Neutrophil (primary cell): ENCODE results near the gene CHRNA4.

Experiments used
- H3K27ac ChIP-seq: fragments of 200-600 bp; sonication (generic); 2 replicates; pipeline ENCODE4 v1.5.1; 2016; ENCODE audit warnings: mild to moderate bottlenecking, moderate library complexity
- H3K27me3 ChIP-seq: fragments of 200-600 bp; sonication (generic); 2 replicates; pipeline ENCODE4 v1.6.0; 2016; ENCODE audit warnings: mild to moderate bottlenecking
- H3K36me3 ChIP-seq: fragments of 200-600 bp; sonication (generic); 2 replicates; pipeline ENCODE4 v1.5.1; 2017
- H3K4me1 ChIP-seq, 2 experiments: fragments of 200-600 bp in 1 of 2; sonication (generic) in 1 of 2; 1 replicate in 1 of 2; 2 replicates in 1 of 2; pipeline versions ENCODE4 v1.5.1 to v1.6.1; 2013 to 2016; ENCODE audit warnings: low read depth in 1 of 2, low read length in 1 of 2, mild to moderate bottlenecking in 1 of 2, moderate library complexity in 1 of 2; ENCODE audit not compliant: control insufficient read depth in 1 of 2, insufficient read depth in 1 of 2
- H3K4me3 ChIP-seq, 2 experiments: fragments of 200-600 bp in 1 of 2; sonication (generic) in 1 of 2; 1 replicate in 1 of 2; 2 replicates in 1 of 2; pipeline ENCODE4 v1.5.1; 2013 to 2016; ENCODE audit warnings: low read depth in 1 of 2, low read length in 1 of 2, mild to moderate bottlenecking in 1 of 2, moderate library complexity in 1 of 2
- H3K9me3 ChIP-seq: fragments of 200-600 bp; sonication (generic); 2 replicates; pipeline ENCODE4 v1.5.1; 2016
- TF ChIP-seq, protein P1 (sequence below): fragments of 200-600 bp; sonication (generic); IDR thresholded peaks from 2 replicates; pipeline ENCODE4 v1.5.1; 2016; ENCODE audit warnings: antibody characterized with exemption

CHRNA4 gene

DNA sequence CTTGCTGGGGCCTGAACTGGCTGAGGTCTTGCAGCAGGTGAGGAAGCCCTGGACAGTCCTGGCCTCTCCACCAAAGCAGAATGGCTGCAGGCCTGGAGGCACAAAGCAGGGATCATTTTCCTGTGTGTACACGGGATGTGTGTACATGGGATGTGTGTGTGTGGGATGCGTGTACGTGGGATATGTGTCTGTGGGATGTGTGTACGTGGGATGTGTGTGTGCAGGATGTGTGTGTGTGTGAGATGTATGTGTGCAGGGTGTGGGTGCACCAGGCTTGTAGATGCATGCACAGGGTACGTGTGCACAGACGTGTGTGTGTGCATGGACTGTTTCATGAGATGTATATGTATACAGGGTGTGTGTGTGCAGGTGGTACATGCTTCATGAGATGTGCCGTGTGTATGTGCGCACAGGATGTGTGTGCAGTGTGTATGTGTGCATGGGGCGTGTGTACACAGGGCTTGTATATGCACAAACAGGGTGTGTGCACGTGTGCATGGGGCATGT lies 7.9 kb upstream of the CHRNA4 start:
- H3K4me3 ChIP-seq, result no peak overlapping the region
- H3K4me1 ChIP-seq, result no peaks in the 10 kb centered on the region
- H3K27me3 ChIP-seq, result peaks cover 22% of the 10 kb centered on the region

DNA sequence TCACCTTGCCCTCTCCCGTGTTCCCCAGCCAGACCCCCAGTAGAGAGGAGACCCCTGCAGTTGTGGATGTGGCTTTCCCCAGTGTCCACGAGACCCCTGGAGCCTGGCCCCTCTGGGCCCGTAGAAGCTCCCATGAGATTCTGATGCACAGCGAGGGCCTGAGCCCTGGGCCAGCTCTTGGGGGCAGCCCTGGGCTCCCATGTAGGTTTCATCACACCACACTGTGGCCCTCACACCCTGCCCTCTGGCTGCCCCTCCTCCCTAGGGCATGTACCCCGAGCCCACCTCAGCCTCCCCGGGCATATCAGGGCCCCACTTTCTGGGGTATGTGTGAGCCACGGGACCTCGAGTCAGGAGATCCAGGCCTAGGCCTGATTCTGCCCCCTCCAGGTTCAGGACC lies 7.0 kb upstream of the CHRNA4 start:
- Histone ChIP-seq H3K27me3 (peaks cover 25% of the 10 kb centered on the region), H3K27ac (no peak overlapping the region), H3K9me3 (no peaks in the 10 kb centered on the region), H3K4me1 (no peaks in the 10 kb centered on the region), H3K36me3 (no peaks in the 10 kb centered on the region), H3K4me3 (no peak overlapping the region)
- TF ChIP-seq, protein P1, sequence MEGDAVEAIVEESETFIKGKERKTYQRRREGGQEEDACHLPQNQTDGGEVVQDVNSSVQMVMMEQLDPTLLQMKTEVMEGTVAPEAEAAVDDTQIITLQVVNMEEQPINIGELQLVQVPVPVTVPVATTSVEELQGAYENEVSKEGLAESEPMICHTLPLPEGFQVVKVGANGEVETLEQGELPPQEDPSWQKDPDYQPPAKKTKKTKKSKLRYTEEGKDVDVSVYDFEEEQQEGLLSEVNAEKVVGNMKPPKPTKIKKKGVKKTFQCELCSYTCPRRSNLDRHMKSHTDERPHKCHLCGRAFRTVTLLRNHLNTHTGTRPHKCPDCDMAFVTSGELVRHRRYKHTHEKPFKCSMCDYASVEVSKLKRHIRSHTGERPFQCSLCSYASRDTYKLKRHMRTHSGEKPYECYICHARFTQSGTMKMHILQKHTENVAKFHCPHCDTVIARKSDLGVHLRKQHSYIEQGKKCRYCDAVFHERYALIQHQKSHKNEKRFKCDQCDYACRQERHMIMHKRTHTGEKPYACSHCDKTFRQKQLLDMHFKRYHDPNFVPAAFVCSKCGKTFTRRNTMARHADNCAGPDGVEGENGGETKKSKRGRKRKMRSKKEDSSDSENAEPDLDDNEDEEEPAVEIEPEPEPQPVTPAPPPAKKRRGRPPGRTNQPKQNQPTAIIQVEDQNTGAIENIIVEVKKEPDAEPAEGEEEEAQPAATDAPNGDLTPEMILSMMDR, result no peak

More for the DNA sequence above, 7.9 kb upstream of the CHRNA4 start:
- H3K27ac ChIP-seq, result no peak overlapping the region
- H3K9me3 ChIP-seq, result no peaks in the 10 kb centered on the region
- H3K36me3 ChIP-seq, result no peaks in the 10 kb centered on the region
- TF ChIP-seq, protein P1, result no peak

DNA sequence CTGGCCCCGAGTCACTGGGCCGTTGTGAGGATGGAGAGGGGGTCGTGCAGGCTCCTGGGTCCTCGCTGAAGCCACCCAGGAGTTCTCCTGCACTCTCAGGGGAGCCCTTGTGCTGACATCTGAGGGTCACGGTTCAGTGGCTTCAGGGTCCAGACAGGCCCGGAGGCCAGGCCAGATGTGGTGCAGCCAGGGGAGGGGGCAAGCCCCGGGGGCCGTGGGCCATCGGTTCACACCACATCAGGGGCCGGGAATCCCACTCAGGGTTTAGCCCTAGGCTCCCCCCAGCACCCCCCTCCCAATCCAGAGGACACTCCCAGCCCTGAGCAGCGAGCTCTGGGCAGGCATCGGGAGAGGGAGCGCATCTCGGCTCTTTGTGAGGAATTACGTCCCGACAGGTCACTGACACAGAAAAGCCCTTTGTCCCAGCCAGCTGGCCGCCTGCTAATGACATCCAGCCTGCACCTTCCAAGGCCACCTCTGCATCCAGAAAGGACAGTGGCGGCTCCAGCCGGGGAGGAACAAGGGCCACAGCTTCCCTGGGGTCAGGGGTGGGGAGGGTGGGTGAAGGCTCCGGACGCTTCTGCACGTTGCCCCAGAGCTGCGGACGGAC lies 6.4 kb upstream of the CHRNA4 start:
- H3K27ac ChIP-seq, result no peak overlapping the region
- no peaks in the 10 kb centered on the region for H3K4me1 ChIP-seq
- no peaks in the 10 kb centered on the region for H3K36me3 ChIP-seq
- TF ChIP-seq, protein P1, result no peak
- no peak overlapping the region for H3K4me3 ChIP-seq
- peaks cover 31% of the 10 kb centered on the region for H3K27me3 ChIP-seq
- H3K9me3 ChIP-seq, result no peaks in the 10 kb centered on the region

DNA sequence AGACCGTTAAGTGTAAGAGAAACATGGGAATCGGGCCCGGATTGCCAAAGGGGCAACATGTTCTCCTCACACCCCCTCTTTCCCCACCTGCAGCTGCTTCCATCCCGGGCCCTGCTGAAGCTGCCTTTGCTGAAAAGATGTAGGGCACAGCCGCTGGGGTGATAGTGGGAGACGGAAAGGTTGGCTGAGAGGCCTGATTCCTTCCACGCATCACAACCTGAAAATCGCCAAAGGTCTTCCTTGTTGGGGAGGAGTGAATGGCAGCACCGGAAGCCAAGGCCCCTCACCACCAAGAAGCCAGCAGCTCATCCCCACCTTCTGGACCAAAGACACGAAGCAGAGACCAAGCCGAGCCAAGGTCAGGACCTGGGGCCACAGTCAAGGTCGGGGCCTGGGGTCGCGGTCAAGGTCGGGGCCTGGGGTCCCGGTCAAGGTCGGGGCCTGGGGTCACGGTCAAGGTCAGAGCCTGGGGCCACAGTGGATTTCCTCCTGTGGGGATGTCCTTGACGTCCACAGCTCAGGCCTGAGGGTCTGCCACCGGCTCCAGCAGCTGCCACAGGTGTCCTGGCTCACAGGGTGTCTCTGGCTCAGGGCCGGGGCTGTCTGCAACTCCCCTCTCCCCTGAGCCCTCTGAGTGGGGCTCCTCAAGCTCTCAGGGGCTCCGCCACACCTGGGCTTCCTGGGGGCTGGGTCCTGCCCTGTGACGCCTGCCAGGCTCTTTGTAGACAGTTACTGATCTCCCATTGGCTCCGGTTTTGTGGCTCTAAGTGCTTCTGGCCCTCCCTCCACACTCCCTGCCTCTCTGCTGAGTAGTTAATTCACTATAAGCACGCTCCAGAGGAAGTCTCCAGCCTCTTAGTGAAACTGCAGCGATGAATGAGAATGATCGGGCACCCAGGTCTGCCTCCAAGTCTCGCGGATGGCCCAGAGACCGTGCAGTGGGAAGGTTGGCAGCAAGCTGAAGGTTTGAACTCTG lies 5.5 kb upstream of the CHRNA4 start:
- Histone ChIP-seq H3K36me3 (no peaks in the 10 kb centered on the region), H3K4me1 (no peaks in the 10 kb centered on the region), H3K27me3 (peaks cover 39% of the 10 kb centered on the region), H3K9me3 (no peaks in the 10 kb centered on the region), H3K27ac (no peak overlapping the region), H3K4me3 (no peak overlapping the region)
- TF ChIP-seq, protein P1, result no peak

DNA sequence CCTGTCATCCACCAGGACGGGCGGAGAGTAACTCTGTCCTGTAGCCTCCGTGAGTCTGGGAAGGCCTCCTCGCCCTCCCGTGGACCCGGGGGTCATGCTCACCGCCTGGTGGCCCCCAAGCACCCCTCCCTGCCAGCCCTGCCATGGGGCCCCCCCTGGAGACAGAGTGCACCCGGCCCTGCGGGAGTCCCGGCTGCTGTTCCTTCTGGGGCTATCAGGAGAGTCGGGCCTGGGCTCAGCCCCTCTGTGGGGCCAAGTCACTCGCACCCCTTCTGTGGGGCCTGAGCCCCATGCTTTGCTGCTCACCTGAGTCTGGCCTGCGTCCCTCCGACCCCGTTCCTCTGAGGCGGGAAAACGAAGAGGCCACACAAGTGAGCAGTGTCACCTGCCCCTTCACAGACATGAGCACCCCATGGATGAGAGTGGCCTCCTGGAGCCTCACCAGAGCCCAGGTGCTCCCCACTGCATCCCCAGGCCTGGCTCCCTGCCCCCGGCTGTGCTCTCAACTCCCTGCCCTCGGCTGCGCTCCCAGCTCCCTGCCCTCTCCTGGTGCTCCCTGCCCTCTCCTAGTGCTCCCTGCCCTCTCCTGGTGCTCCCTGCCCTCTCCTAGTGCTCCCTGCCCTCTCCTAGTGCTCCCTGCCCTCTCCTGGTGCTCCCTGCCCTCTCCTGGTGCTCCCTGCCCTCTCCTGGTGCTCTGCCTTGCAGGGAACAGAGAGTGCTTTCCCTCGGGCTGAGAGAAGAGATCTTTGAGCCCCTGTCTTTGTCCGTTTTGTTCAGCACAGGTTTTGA lies 4.6 kb upstream of the CHRNA4 start:
- TF ChIP-seq, protein P1, result no peak
- Histone ChIP-seq H3K4me3 (no peak overlapping the region), H3K4me1 (no peaks in the 10 kb centered on the region), H3K27me3 (peaks cover 40% of the 10 kb centered on the region), H3K36me3 (no peaks in the 10 kb centered on the region), H3K27ac (no peak overlapping the region), H3K9me3 (no peaks in the 10 kb centered on the region)
